ENCODE measurements around the gene FLT3.

FLT3 gene

DNA sequence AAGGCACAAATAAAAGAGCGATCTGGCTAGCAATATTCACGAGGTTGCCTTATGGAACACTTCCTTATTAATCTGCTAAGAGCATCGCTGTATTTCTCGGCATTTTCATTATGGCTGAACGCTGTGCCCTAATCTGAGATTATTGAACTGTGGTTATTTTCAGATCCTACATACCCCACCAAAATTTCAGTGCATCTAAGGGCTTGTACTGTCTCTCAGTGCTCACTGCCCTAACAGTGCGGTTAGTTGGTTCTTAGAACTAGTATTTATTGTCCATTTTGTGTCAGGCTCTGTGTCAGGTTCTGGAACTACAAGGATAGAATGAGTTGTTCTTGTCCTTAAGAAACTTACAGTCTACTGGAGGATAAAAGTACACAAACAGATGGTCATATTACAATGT is 51.6 kb downstream of the FLT3 start:
- TF ChIP-seq, protein P1, sequence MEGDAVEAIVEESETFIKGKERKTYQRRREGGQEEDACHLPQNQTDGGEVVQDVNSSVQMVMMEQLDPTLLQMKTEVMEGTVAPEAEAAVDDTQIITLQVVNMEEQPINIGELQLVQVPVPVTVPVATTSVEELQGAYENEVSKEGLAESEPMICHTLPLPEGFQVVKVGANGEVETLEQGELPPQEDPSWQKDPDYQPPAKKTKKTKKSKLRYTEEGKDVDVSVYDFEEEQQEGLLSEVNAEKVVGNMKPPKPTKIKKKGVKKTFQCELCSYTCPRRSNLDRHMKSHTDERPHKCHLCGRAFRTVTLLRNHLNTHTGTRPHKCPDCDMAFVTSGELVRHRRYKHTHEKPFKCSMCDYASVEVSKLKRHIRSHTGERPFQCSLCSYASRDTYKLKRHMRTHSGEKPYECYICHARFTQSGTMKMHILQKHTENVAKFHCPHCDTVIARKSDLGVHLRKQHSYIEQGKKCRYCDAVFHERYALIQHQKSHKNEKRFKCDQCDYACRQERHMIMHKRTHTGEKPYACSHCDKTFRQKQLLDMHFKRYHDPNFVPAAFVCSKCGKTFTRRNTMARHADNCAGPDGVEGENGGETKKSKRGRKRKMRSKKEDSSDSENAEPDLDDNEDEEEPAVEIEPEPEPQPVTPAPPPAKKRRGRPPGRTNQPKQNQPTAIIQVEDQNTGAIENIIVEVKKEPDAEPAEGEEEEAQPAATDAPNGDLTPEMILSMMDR (IDR thresholded peaks at IDR 0.05), result no peak
- Histone ChIP-seq H3K27ac (no peak overlapping the region), H3K36me3 (no peaks in the 10 kb centered on the region), H3K27me3 (no peaks in the 10 kb centered on the region), H3K9me3 (no peaks in the 10 kb centered on the region), H3K4me3 (ENCODE audit: low read depth in 1 of 2, low read length in 1 of 2) (no peak overlapping the region), H3K4me1 (ENCODE audit: control insufficient read depth in 1 of 2, insufficient read depth in 1 of 2, low read depth in 1 of 2, low read length in 1 of 2) (peaks cover 0 to 9% of the 10 kb centered on the region in 2 experiments)

DNA sequence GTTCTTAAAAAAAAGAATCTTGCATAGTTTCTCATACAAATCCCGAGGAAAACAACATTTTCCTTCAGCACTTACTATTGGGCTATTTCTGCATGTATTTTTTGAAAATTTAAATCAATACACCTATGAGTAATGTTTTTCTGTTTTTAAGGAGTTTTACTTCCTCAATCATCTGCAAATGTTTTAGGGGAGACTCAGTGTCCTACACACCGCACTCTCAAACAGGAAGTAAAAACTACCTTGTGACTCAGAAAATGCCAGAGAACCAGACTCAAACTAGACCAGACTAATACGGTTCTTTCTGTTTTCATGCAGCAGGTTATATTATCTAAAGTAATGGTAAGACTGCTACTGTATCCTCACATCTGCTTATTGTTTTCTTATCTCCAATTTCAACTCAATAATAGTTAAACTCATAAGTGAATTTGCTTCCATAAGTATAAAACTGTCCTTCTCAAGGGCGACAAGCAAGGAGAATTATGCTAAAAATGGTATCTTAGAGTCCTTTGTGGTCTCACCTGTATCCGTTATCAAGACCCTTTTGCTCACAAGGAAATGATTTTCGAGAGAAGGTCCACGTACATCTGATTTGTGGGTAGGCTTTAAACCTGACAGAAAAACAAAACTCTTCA is 52.5 kb downstream of the FLT3 start:
- Histone ChIP-seq H3K27ac (no peak overlapping the region), H3K27me3 (no peaks in the 10 kb centered on the region), H3K4me3 (ENCODE audit: low read depth in 1 of 2, low read length in 1 of 2) (no peak overlapping the region), H3K9me3 (no peaks in the 10 kb centered on the region), H3K36me3 (no peaks in the 10 kb centered on the region), H3K4me1 (ENCODE audit: control insufficient read depth in 1 of 2, insufficient read depth in 1 of 2, low read depth in 1 of 2, low read length in 1 of 2) (peaks cover 0 to 13% of the 10 kb centered on the region in 2 experiments)
- TF ChIP-seq, protein P1 (IDR thresholded peaks at IDR 0.05), result no peak

DNA sequence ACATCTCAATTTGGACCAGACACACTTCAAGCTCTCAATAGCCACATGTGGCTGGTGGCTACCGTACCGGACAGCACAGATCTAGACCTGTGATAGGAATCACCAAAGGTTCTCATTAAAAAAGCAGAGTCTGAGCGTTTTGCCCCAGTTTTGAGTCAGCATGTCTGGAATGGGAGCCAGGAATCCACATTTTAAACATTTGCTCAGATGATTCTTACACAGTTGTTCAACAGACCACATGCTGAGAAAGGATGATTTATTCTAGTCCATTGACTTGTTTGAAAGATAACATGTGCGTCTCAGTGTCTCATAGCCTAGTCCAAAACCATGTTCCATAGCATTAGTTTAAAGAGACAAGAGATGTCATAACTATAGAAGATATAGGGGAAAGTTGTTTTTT is 53.4 kb downstream of the FLT3 start:
- Histone ChIP-seq H3K27me3 (no peaks in the 10 kb centered on the region), H3K36me3 (no peaks in the 10 kb centered on the region), H3K4me1 (ENCODE audit: control insufficient read depth in 1 of 2, insufficient read depth in 1 of 2, low read depth in 1 of 2, low read length in 1 of 2) (peaks cover 0 to 8% of the 10 kb centered on the region in 2 experiments), H3K9me3 (no peaks in the 10 kb centered on the region), H3K27ac (no peak overlapping the region), H3K4me3 (ENCODE audit: low read depth in 1 of 2, low read length in 1 of 2) (no peak overlapping the region)
- TF ChIP-seq, protein P1 (IDR thresholded peaks at IDR 0.05), result no peak

DNA sequence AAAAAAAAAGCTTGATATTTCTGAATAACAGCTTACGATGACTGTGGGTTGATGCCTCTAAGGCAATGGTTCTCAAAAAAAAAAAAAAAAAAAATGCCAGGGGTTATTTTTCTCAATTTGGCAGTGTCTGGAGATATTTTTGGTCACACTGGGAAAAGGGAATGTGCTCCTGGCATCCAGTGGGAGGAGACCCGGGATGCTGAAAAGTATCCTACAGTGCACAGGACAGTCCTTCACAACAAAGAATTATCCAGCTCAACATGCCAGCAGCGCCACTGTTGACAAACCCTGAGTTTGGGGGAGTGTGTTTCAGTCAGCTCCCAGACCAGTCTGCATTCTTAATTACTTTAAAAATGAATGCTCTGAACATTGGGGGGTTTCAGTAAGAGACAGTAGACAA is 54.5 kb downstream of the FLT3 start:
- TF ChIP-seq, protein P1 (IDR thresholded peaks at IDR 0.05), result no peak

DNA sequence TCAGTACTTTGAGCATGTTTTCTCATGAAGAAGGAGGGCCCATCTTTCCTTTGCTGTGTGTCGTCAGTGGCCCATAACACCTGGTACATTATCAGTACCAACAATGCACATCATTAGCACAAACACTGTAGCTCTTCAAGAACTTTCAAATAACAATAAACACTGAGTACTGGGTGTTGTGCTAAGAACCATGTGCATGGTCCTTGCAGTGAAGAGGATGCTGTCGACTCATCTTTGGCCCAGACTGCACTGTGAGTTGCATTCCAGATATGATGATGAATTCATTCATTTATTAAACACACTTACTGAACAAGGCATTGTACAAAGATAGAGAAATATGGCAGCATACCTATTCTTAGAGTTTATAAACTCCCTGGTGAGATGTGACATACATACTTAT is 55.8 kb downstream of the FLT3 start:
- Histone ChIP-seq H3K4me1 (ENCODE audit: control insufficient read depth in 1 of 2, insufficient read depth in 1 of 2, low read depth in 1 of 2, low read length in 1 of 2) (peaks cover 0 to 12% of the 10 kb centered on the region in 2 experiments), H3K36me3 (no peaks in the 10 kb centered on the region), H3K27me3 (no peaks in the 10 kb centered on the region), H3K4me3 (ENCODE audit: low read depth in 1 of 2, low read length in 1 of 2) (no peak overlapping the region), H3K27ac (no peak overlapping the region), H3K9me3 (no peaks in the 10 kb centered on the region)
- TF ChIP-seq, protein P1 (IDR thresholded peaks at IDR 0.05), result no peak

More for the DNA sequence above, 54.5 kb downstream of the FLT3 start:
- no peak overlapping the region for H3K4me3 ChIP-seq (ENCODE audit: low read depth in 1 of 2, low read length in 1 of 2)
- H3K27me3 ChIP-seq, result no peaks in the 10 kb centered on the region
- no peaks in the 10 kb centered on the region for H3K36me3 ChIP-seq
- H3K9me3 ChIP-seq, result no peaks in the 10 kb centered on the region
- peaks cover 0 to 12% of the 10 kb centered on the region in 2 experiments for H3K4me1 ChIP-seq (ENCODE audit: control insufficient read depth in 1 of 2, insufficient read depth in 1 of 2, low read depth in 1 of 2, low read length in 1 of 2)
- no peak overlapping the region for H3K27ac ChIP-seq

Measured in neutrophil (primary cell).